Muscle layer of colon (tissue), 2 donors: Measurements from ENCODE around the gene NRP1.

Source experiments
- H3K27ac ChIP-seq: one replicate; pipeline ENCODE4 v1.7.0; 2013; ENCODE audit warnings: low read depth, mild to moderate bottlenecking, low read length, moderate library complexity
- H3K27me3 ChIP-seq, 2 donors: one replicate each; pipeline ENCODE4 v1.7.0; 2013; ENCODE audit warnings: low read length in 2 of 2, mild to moderate bottlenecking in 2 of 2; ENCODE audit not compliant: insufficient read depth in 2 of 2, control insufficient read depth in 1 of 2
- H3K36me3 ChIP-seq: one replicate; pipeline ENCODE4 v1.7.0; 2013; ENCODE audit warnings: mild to moderate bottlenecking, low read length; ENCODE audit not compliant: insufficient read depth
- H3K4me1 ChIP-seq: one replicate; pipeline ENCODE4 v1.7.0; 2013; ENCODE audit warnings: mild to moderate bottlenecking, low read length; ENCODE audit not compliant: insufficient read depth
- H3K4me3 ChIP-seq, 2 donors: one replicate each; pipeline ENCODE4 v1.7.0; 2013; ENCODE audit warnings: low read length in 2 of 2, low read depth in 1 of 2, mild to moderate bottlenecking in 1 of 2, moderate library complexity in 1 of 2
- H3K9ac ChIP-seq: one replicate; pipeline ENCODE4 v1.7.0; 2013; ENCODE audit warnings: low read length
- H3K9me3 ChIP-seq: one replicate; pipeline ENCODE4 v1.7.0; 2013; ENCODE audit warnings: mild to moderate bottlenecking, low read length
- donor health status: abdominal sarcoma.
- donor health status: Adenocarcinoma of cecum.

NRP1 gene

GRCh38 chr10:33216661-33217427, 117.6 kb downstream of the NRP1 start:
- Histone ChIP-seq H3K27ac (no peak overlapping the region), H3K9me3 (no peaks in the 10 kb centered on the region), H3K27me3 (no peaks in the 10 kb centered on the region), H3K4me1 (peaks cover under 1% of the 10 kb centered on the region), H3K36me3 (peaks cover 11% of the 10 kb centered on the region), H3K9ac (no peak overlapping the region), H3K4me3 (no peak overlapping the region)

GRCh38 chr10:33215635-33216034, 118.8 kb downstream of the NRP1 start:
- Histone ChIP-seq H3K4me1 (peaks cover 4% of the 10 kb centered on the region), H3K27ac (no peak overlapping the region), H3K4me3 (no peak overlapping the region), H3K9ac (no peak overlapping the region), H3K9me3 (no peaks in the 10 kb centered on the region), H3K27me3 (no peaks in the 10 kb centered on the region), H3K36me3 (peaks cover 11% of the 10 kb centered on the region)

GRCh38 chr10:33215154-33215553, 119.3 kb downstream of the NRP1 start:
- H3K36me3 ChIP-seq = peaks cover 11% of the 10 kb centered on the region
- no peak overlapping the region for H3K27ac ChIP-seq
- peaks cover 4% of the 10 kb centered on the region for H3K4me1 ChIP-seq
- H3K9ac ChIP-seq = no peak overlapping the region
- no peaks in the 10 kb centered on the region for H3K9me3 ChIP-seq
- H3K4me3 ChIP-seq = no peak overlapping the region
- H3K27me3 ChIP-seq = no peaks in the 10 kb centered on the region

- H3K36me3 ChIP-seq = peaks cover 11% of the 10 kb centered on the region
- H3K9me3 ChIP-seq = no peaks in the 10 kb centered on the region
- peaks cover 4% of the 10 kb centered on the region for H3K4me1 ChIP-seq
- no peaks in the 10 kb centered on the region for H3K27me3 ChIP-seq
- H3K27ac ChIP-seq = no peak overlapping the region
- no peak overlapping the region for H3K4me3 ChIP-seq
- H3K9ac ChIP-seq = no peak overlapping the region
These were observed 120.3 kb downstream of the NRP1 start for GRCh38 chr10:33214174-33214573.

- H3K36me3 ChIP-seq = peaks cover 11% of the 10 kb centered on the region
- H3K27ac ChIP-seq = no peak overlapping the region
These were observed 122.3 kb downstream of the NRP1 start for GRCh38 chr10:33212061-33212748.

GRCh38 chr10:33211106-33211878, 123.2 kb downstream of the NRP1 start:
- Histone ChIP-seq H3K4me1 (peaks cover 4% of the 10 kb centered on the region), H3K9ac (no peak overlapping the region), H3K27me3 (no peaks in the 10 kb centered on the region), H3K27ac (no peak overlapping the region), H3K36me3 (peaks cover 11% of the 10 kb centered on the region), H3K9me3 (no peaks in the 10 kb centered on the region), H3K4me3 (no peak overlapping the region)

More at GRCh38 chr10:33212061-33212748, 122.3 kb downstream of the NRP1 start:
- Histone ChIP-seq H3K9me3 (no peaks in the 10 kb centered on the region), H3K9ac (no peak overlapping the region), H3K4me1 (peaks cover 4% of the 10 kb centered on the region), H3K27me3 (no peaks in the 10 kb centered on the region), H3K4me3 (no peak overlapping the region)

- peaks cover 11% of the 10 kb centered on the region for H3K36me3 ChIP-seq
- no peak overlapping the region for H3K27ac ChIP-seq
These were observed 124.7 kb downstream of the NRP1 start for GRCh38 chr10:33209802-33210201.

GRCh38 chr10:33208166-33208565, 126.3 kb downstream of the NRP1 start:
- H3K9ac ChIP-seq = no peak overlapping the region
- peaks cover 4% of the 10 kb centered on the region for H3K36me3 ChIP-seq
- H3K27me3 ChIP-seq = no peaks in the 10 kb centered on the region

More at GRCh38 chr10:33209802-33210201, 124.7 kb downstream of the NRP1 start:
- Histone ChIP-seq H3K27me3 (no peaks in the 10 kb centered on the region), H3K9me3 (no peaks in the 10 kb centered on the region), H3K4me1 (peaks cover 4% of the 10 kb centered on the region), H3K4me3 (no peak overlapping the region), H3K9ac (no peak overlapping the region)

GRCh38 chr10:33204031-33204430, 130.4 kb downstream of the NRP1 start:
- no peaks in the 10 kb centered on the region for H3K4me1 ChIP-seq
- H3K27ac ChIP-seq = no peak overlapping the region
- H3K9ac ChIP-seq = no peak overlapping the region
- peaks cover 9% of the 10 kb centered on the region for H3K36me3 ChIP-seq
- H3K27me3 ChIP-seq = no peaks in the 10 kb centered on the region
- H3K9me3 ChIP-seq = no peaks in the 10 kb centered on the region
- no peak overlapping the region for H3K4me3 ChIP-seq

More at GRCh38 chr10:33208166-33208565, 126.3 kb downstream of the NRP1 start:
- Histone ChIP-seq H3K9me3 (no peaks in the 10 kb centered on the region), H3K4me3 (no peak overlapping the region), H3K4me1 (peaks cover 4% of the 10 kb centered on the region), H3K27ac (no peak overlapping the region)

- Histone ChIP-seq H3K4me3 (no peak overlapping the region), H3K27ac (no peak overlapping the region), H3K4me1 (peaks cover 6% of the 10 kb centered on the region), H3K27me3 (no peaks in the 10 kb centered on the region), H3K36me3 (peaks cover 9% of the 10 kb centered on the region), H3K9me3 (no peaks in the 10 kb centered on the region), H3K9ac (no peak overlapping the region)
These were observed 132.5 kb downstream of the NRP1 start for GRCh38 chr10:33201971-33202370.

- no peaks in the 10 kb centered on the region for H3K27me3 ChIP-seq
- no peaks in the 10 kb centered on the region for H3K9me3 ChIP-seq
- H3K4me3 ChIP-seq = no peak overlapping the region
- H3K36me3 ChIP-seq = peaks cover 12% of the 10 kb centered on the region
- H3K4me1 ChIP-seq = peaks cover 12% of the 10 kb centered on the region
- H3K9ac ChIP-seq = no peak overlapping the region
- no peak overlapping the region for H3K27ac ChIP-seq
These were observed 133.2 kb downstream of the NRP1 start for GRCh38 chr10:33201056-33201780.
